ENCODE data around the gene TTLL12. TPM values are rescaled to one million over a fixed set of nuclear protein-coding genes. Genes with fewer than 3 reads are reported as not detected.
A peak's percentile ranks its signal among the peaks of the same experiment; 100 is the strongest.

The TTLL12 gene
- total and polyA plus RNA-seq, 4 donors = 12.2 to 16.4 (median 13.4) TPM

GRCh38 chr22:43220625-43221380 is 33.9 kb upstream of the TTLL12 start:
- H3K4me1 ChIP-seq (ENCODE audit: control insufficient read depth in 1 of 2, insufficient read depth in 2 of 2, low read length in 2 of 2) = no peaks in the 10 kb centered on the region
- H3K36me3 ChIP-seq (ENCODE audit: control insufficient read depth in 1 of 2, insufficient read depth in 2 of 2, low read length in 1 of 2) = no peaks in the 10 kb centered on the region
- H3K27me3 ChIP-seq (ENCODE audit: control insufficient read depth in 1 of 2, insufficient read depth in 2 of 2, low read length in 1 of 2) = no peaks in the 10 kb centered on the region
- no peak overlapping the region for H3K4me3 ChIP-seq (ENCODE audit: low read length in 2 of 2)
- H3K27ac ChIP-seq (ENCODE audit: low read depth in 1 of 2, low read length in 2 of 2) = no peak overlapping the region
- no peaks in the 10 kb centered on the region for H3K9me3 ChIP-seq (ENCODE audit: control insufficient read depth, low read length)
- 86 to 87% methylated on average over 22 of the region's 22 CpGs for WGBS, 2 donors
- DNase-seq (no peak), ATAC-seq (ENCODE audit: low FRiP score) (no peak)
- intact Hi-C loops (cut with DNase I) = no loop called here

DNA sequence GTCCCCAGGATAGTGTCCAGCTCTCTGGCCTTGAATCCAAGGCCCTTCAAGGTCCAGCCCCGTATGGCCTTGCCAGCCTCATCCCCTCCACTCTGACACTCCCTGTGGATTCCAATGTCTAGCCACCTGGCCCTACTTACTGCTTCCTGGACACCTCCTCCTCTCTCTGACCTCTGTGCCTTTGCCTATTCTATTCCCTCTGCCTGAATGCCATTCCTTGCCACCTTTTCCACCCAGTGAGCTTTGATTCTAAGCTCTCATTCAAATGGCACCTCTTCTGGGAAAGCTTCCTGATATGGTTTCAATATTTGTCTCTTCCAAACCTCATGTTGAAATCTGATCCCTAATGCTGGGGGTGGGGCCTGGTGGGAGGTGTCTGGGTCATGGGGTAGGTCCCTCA is 31.9 kb upstream of the TTLL12 start:
- intact Hi-C loops (cut with DNase I) = no loop called here
- no peaks in the 10 kb centered on the region for H3K4me1 ChIP-seq (ENCODE audit: control insufficient read depth in 1 of 2, insufficient read depth in 2 of 2, low read length in 2 of 2)
- H3K4me3 ChIP-seq (ENCODE audit: low read length in 2 of 2) = no peak overlapping the region
- DNase-seq (no peak), ATAC-seq (ENCODE audit: low FRiP score) (no peak)
- no peak overlapping the region for H3K27ac ChIP-seq (ENCODE audit: low read depth in 1 of 2, low read length in 2 of 2)
- no peaks in the 10 kb centered on the region for H3K27me3 ChIP-seq (ENCODE audit: control insufficient read depth in 1 of 2, insufficient read depth in 2 of 2, low read length in 1 of 2)
- H3K36me3 ChIP-seq (ENCODE audit: control insufficient read depth in 1 of 2, insufficient read depth in 2 of 2, low read length in 1 of 2) = no peaks in the 10 kb centered on the region
- H3K9me3 ChIP-seq (ENCODE audit: control insufficient read depth, low read length) = no peaks in the 10 kb centered on the region
- 86 to 93% methylated on average over 1 of the region's 1 CpG for WGBS, 2 donors

- 76 to 77% methylated on average over 32 of the region's 32 CpGs for WGBS, 2 donors
- intact Hi-C loops (cut with DNase I) = no loop called here
- no peaks in the 10 kb centered on the region for H3K27me3 ChIP-seq (ENCODE audit: control insufficient read depth in 1 of 2, insufficient read depth in 2 of 2, low read length in 1 of 2)
- no peak for ATAC-seq (ENCODE audit: low FRiP score)
- no peaks in the 10 kb centered on the region for H3K9me3 ChIP-seq (ENCODE audit: control insufficient read depth, low read length)
- no peak overlapping the region for H3K27ac ChIP-seq (ENCODE audit: low read depth in 1 of 2, low read length in 2 of 2)
- no peaks in the 10 kb centered on the region for H3K4me1 ChIP-seq (ENCODE audit: control insufficient read depth in 1 of 2, insufficient read depth in 2 of 2, low read length in 2 of 2)
- no peak overlapping the region for H3K4me3 ChIP-seq (ENCODE audit: low read length in 2 of 2)
- H3K36me3 ChIP-seq (ENCODE audit: control insufficient read depth in 1 of 2, insufficient read depth in 2 of 2, low read length in 1 of 2) = no peaks in the 10 kb centered on the region
- no peak for DNase-seq
Measured at GRCh38 chr22:43217285-43218030, 30.5 kb upstream of the TTLL12 start.

- H3K27ac ChIP-seq (ENCODE audit: low read depth in 1 of 2, low read length in 2 of 2) = no peak overlapping the region
- no peaks in the 10 kb centered on the region for H3K27me3 ChIP-seq (ENCODE audit: control insufficient read depth in 1 of 2, insufficient read depth in 2 of 2, low read length in 1 of 2)
- intact Hi-C loops (cut with DNase I) = no loop called here
- 71 to 86% methylated on average over 6 of the region's 6 CpGs for WGBS, 2 donors
- no peak for ATAC-seq (ENCODE audit: low FRiP score)
- H3K36me3 ChIP-seq (ENCODE audit: control insufficient read depth in 1 of 2, insufficient read depth in 2 of 2, low read length in 1 of 2) = no peaks in the 10 kb centered on the region
- no peaks in the 10 kb centered on the region for H3K9me3 ChIP-seq (ENCODE audit: control insufficient read depth, low read length)
- no peaks in the 10 kb centered on the region for H3K4me1 ChIP-seq (ENCODE audit: control insufficient read depth in 1 of 2, insufficient read depth in 2 of 2, low read length in 2 of 2)
- no peak overlapping the region for H3K4me3 ChIP-seq (ENCODE audit: low read length in 2 of 2)
- no peak for DNase-seq
Measured at GRCh38 chr22:43216738-43217137, 29.8 kb upstream of the TTLL12 start.

GRCh38 chr22:43213962-43214361 is 27.0 kb upstream of the TTLL12 start:
- Histone ChIP-seq H3K9me3 (ENCODE audit: control insufficient read depth, low read length) (no peaks in the 10 kb centered on the region), H3K36me3 (ENCODE audit: control insufficient read depth in 1 of 2, insufficient read depth in 2 of 2, low read length in 1 of 2) (no peaks in the 10 kb centered on the region), H3K4me3 (ENCODE audit: low read length in 2 of 2) (no peak overlapping the region), H3K4me1 (ENCODE audit: control insufficient read depth in 1 of 2, insufficient read depth in 2 of 2, low read length in 2 of 2) (no peaks in the 10 kb centered on the region), H3K27ac (ENCODE audit: low read depth in 1 of 2, low read length in 2 of 2) (no peak overlapping the region), H3K27me3 (ENCODE audit: control insufficient read depth in 1 of 2, insufficient read depth in 2 of 2, low read length in 1 of 2) (no peaks in the 10 kb centered on the region)
- no peak for DNase-seq
- intact Hi-C loops (cut with DNase I) = no loop called here
- WGBS, 2 donors = 79 to 84% methylated on average over 12 of the region's 12 CpGs
- ATAC-seq (ENCODE audit: low FRiP score) = no peak

DNA sequence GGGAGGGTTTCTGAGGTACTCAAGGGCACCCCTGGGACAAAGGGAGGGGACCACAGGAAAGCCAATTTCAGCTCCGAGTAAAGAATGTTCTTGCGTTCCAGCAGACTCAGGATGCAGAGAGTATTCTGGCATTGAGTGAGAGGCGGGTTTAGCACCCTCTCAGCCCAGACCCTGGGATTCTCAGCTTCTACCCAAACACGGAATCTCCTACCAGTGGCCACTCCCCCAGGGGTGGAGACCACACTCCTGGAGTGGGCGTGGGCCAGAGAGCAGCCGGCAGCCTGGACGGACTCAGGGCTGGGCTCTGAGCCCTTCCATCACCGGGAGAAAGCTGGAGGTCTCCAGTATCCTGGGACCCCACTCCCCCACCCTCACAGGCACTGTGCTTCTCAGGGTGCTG is 26.1 kb upstream of the TTLL12 start:
- Histone ChIP-seq H3K9me3 (ENCODE audit: control insufficient read depth, low read length) (no peaks in the 10 kb centered on the region), H3K27me3 (ENCODE audit: control insufficient read depth in 1 of 2, insufficient read depth in 2 of 2, low read length in 1 of 2) (no peaks in the 10 kb centered on the region), H3K4me1 (ENCODE audit: control insufficient read depth in 1 of 2, insufficient read depth in 2 of 2, low read length in 2 of 2) (no peaks in the 10 kb centered on the region), H3K36me3 (ENCODE audit: control insufficient read depth in 1 of 2, insufficient read depth in 2 of 2, low read length in 1 of 2) (no peaks in the 10 kb centered on the region), H3K27ac (ENCODE audit: low read depth in 1 of 2, low read length in 2 of 2) (no peak overlapping the region), H3K4me3 (ENCODE audit: low read length in 2 of 2) (no peak overlapping the region)
- intact Hi-C loops (cut with DNase I) = no loop called here
- ATAC-seq (ENCODE audit: low FRiP score) (no peak), DNase-seq (no peak)
- WGBS, 2 donors = 6 to 10% methylated on average over 8 of the region's 8 CpGs

GRCh38 chr22:43212434-43212952 is 25.6 kb upstream of the TTLL12 start:
- H3K27ac ChIP-seq (ENCODE audit: low read depth in 1 of 2, low read length in 2 of 2) = no peak overlapping the region
- intact Hi-C loops (cut with DNase I) = no loop called here
- H3K27me3 ChIP-seq (ENCODE audit: control insufficient read depth in 1 of 2, insufficient read depth in 2 of 2, low read length in 1 of 2) = no peaks in the 10 kb centered on the region
- no peaks in the 10 kb centered on the region for H3K9me3 ChIP-seq (ENCODE audit: control insufficient read depth, low read length)
- H3K4me3 ChIP-seq (ENCODE audit: low read length in 2 of 2) = no peak overlapping the region
- ATAC-seq (ENCODE audit: low FRiP score) = no peak
- H3K36me3 ChIP-seq (ENCODE audit: control insufficient read depth in 1 of 2, insufficient read depth in 2 of 2, low read length in 1 of 2) = no peaks in the 10 kb centered on the region
- WGBS, 2 donors = 91 to 93% methylated on average over 23 of the region's 23 CpGs
- H3K4me1 ChIP-seq (ENCODE audit: control insufficient read depth in 1 of 2, insufficient read depth in 2 of 2, low read length in 2 of 2) = no peaks in the 10 kb centered on the region
- DNase-seq = peak in 1 of 2 donors; percentile 72

- DNase-seq (peak; percentile 12 to 61), ATAC-seq (ENCODE audit: low FRiP score) (no peak)
- Histone ChIP-seq H3K4me1 (ENCODE audit: control insufficient read depth in 1 of 2, insufficient read depth in 2 of 2, low read length in 2 of 2) (no peaks in the 10 kb centered on the region), H3K27me3 (ENCODE audit: control insufficient read depth in 1 of 2, insufficient read depth in 2 of 2, low read length in 1 of 2) (no peaks in the 10 kb centered on the region), H3K4me3 (ENCODE audit: low read length in 2 of 2) (no peak overlapping the region), H3K27ac (ENCODE audit: low read depth in 1 of 2, low read length in 2 of 2) (no peak overlapping the region), H3K9me3 (ENCODE audit: control insufficient read depth, low read length) (no peaks in the 10 kb centered on the region), H3K36me3 (ENCODE audit: control insufficient read depth in 1 of 2, insufficient read depth in 2 of 2, low read length in 1 of 2) (no peaks in the 10 kb centered on the region)
- intact Hi-C loops (cut with DNase I) = no loop called here
- 91 to 95% methylated on average over 12 to 13 of the region's 13 CpGs for WGBS, 2 donors
Measured at GRCh38 chr22:43211941-43212433, 25.1 kb upstream of the TTLL12 start.

Data from aorta (tissue), 5 donors.